Ishikawa (cell line): Measurements from ENCODE around the gene STEAP3.

Source experiments
- EP300 ChIP-seq: IDR thresholded peaks from 2 replicates; pipeline ENCODE4 v1.6.1; 2012; ENCODE audit warnings: borderline replicate concordance
- NFIC ChIP-seq: IDR thresholded peaks from 2 replicates; pipeline ENCODE4 v1.6.1; 2012
- ZBTB7A ChIP-seq: IDR thresholded peaks from 2 replicates; pipeline ENCODE4 v1.6.1; 2012; ENCODE audit warnings: low read depth

- TF ChIP-seq EP300 (no peak), ZBTB7A (no peak), NFIC (no peak)
Observed at GRCh38 chr2:119286661-119287060, 63.0 kb downstream of the STEAP3 start.
